ENCODE results near the gene ZNF85. TPM values are rescaled to one million over a fixed set of nuclear protein-coding genes. Genes with fewer than 3 reads are reported as not detected.
"Not testable (repeated sequence)": the region's sequence is repeated elsewhere in the genome, so short reads cannot be mapped to it uniquely, and the experiment has no call there.

ZNF85 gene
- polyA plus RNA-seq, 4 donors: 0.81 to 10.9 (median 2.9) TPM; not detected in 1

DNA sequence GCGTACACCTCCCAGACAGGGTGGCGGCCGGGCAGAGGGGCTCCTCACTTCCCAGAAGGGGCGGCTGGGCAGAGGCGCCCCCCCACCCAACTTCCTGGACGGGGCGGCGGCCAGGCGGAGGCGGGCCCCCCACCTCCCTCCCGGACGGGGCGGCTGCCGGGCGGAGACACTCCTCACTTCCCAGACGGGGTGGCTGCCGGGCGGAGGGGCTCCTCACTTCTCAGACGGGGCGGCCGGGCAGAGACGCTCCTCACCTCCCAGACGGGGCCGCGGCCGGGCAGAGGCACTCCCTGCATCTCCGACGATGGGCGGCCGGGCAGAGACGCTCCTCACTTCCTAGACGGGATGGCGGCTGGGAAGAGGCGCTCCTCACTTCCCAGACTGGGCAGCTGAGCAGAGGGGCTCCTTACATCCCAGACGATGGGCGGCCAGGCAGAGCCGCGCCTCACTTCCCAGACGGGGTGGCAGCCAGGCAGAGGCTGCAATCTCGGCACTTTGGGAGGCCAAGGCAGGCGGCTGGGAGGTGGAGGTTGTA lies 29.6 kb downstream of the ZNF85 start:
- peaks cover 0 to 12% of the 10 kb centered on the region in 2 donors for H3K9me3 ChIP-seq (ENCODE audit: control insufficient read depth in 2 of 2, insufficient read depth in 1 of 2, low read depth in 1 of 2, low read length in 1 of 2)
- H3K4me1 ChIP-seq (ENCODE audit: control insufficient read depth in 3 of 3, insufficient read depth in 2 of 3, low read depth in 1 of 3, low read length in 2 of 3); H3K27me3 ChIP-seq (ENCODE audit: control insufficient read depth in 3 of 3, insufficient read depth in 3 of 3, low read length in 3 of 3); H3K27ac ChIP-seq (ENCODE audit: low read depth in 1 of 3, low read length in 2 of 3); H3K36me3 ChIP-seq (ENCODE audit: control insufficient read depth in 3 of 3, insufficient read depth in 2 of 3, low read depth in 1 of 3, low read length in 3 of 3); H3K4me3 ChIP-seq (ENCODE audit: low read depth in 1 of 3, low read length in 3 of 3); FAIRE-seq; DNase-seq: not testable (repeated sequence)
- WGBS, 3 donors: 88 to 93% (median 89%) methylated on average over 14 to 41 of the region's 41 CpGs

- DNase-seq (no peak), FAIRE-seq (no peak)
- Histone ChIP-seq H3K36me3 (ENCODE audit: control insufficient read depth in 3 of 3, insufficient read depth in 2 of 3, low read depth in 1 of 3, low read length in 3 of 3) (no peaks in the 10 kb centered on the region), H3K4me3 (ENCODE audit: low read depth in 1 of 3, low read length in 3 of 3) (no peak overlapping the region), H3K27ac (ENCODE audit: low read depth in 1 of 3, low read length in 2 of 3) (no peak overlapping the region), H3K9me3 (ENCODE audit: control insufficient read depth in 2 of 2, insufficient read depth in 1 of 2, low read depth in 1 of 2, low read length in 1 of 2) (peaks cover 2 to 8% of the 10 kb centered on the region in 2 donors), H3K27me3 (ENCODE audit: control insufficient read depth in 3 of 3, insufficient read depth in 3 of 3, low read length in 3 of 3) (no peaks in the 10 kb centered on the region), H3K4me1 (ENCODE audit: control insufficient read depth in 3 of 3, insufficient read depth in 2 of 3, low read depth in 1 of 3, low read length in 2 of 3) (no peaks in the 10 kb centered on the region)
- WGBS, 3 donors: 38 to 61% (median 58%) methylated on average over 4 of the region's 4 CpGs
Measured at GRCh38 chr19:20964798-20965197, 41.7 kb downstream of the ZNF85 start.

GRCh38 chr19:20968092-20968491 lies 45.0 kb downstream of the ZNF85 start:
- H3K4me3 ChIP-seq (ENCODE audit: low read depth in 1 of 3, low read length in 3 of 3): no peak overlapping the region
- H3K9me3 ChIP-seq (ENCODE audit: control insufficient read depth in 2 of 2, insufficient read depth in 1 of 2, low read depth in 1 of 2, low read length in 1 of 2): peaks cover 0 to under 1% of the 10 kb centered on the region in 2 donors
- WGBS, 3 donors: 89 to 100% (median 91%) methylated on average over 1 of the region's 1 CpG
- H3K36me3 ChIP-seq (ENCODE audit: control insufficient read depth in 3 of 3, insufficient read depth in 2 of 3, low read depth in 1 of 3, low read length in 3 of 3): no peaks in the 10 kb centered on the region
- H3K27ac ChIP-seq (ENCODE audit: low read depth in 1 of 3, low read length in 2 of 3): no peak overlapping the region
- H3K4me1 ChIP-seq (ENCODE audit: control insufficient read depth in 3 of 3, insufficient read depth in 2 of 3, low read depth in 1 of 3, low read length in 2 of 3): no peaks in the 10 kb centered on the region
- FAIRE-seq (no peak), DNase-seq (no peak)
- H3K27me3 ChIP-seq (ENCODE audit: control insufficient read depth in 3 of 3, insufficient read depth in 3 of 3, low read length in 3 of 3): no peaks in the 10 kb centered on the region

- Histone ChIP-seq H3K4me3 (ENCODE audit: low read depth in 1 of 3, low read length in 3 of 3) (no peak overlapping the region), H3K27ac (ENCODE audit: low read depth in 1 of 3, low read length in 2 of 3) (no peak overlapping the region), H3K4me1 (ENCODE audit: control insufficient read depth in 3 of 3, insufficient read depth in 2 of 3, low read depth in 1 of 3, low read length in 2 of 3) (no peaks in the 10 kb centered on the region), H3K9me3 (ENCODE audit: control insufficient read depth in 2 of 2, insufficient read depth in 1 of 2, low read depth in 1 of 2, low read length in 1 of 2) (no peaks in the 10 kb centered on the region), H3K36me3 (ENCODE audit: control insufficient read depth in 3 of 3, insufficient read depth in 2 of 3, low read depth in 1 of 3, low read length in 3 of 3) (no peaks in the 10 kb centered on the region), H3K27me3 (ENCODE audit: control insufficient read depth in 3 of 3, insufficient read depth in 3 of 3, low read length in 3 of 3) (no peaks in the 10 kb centered on the region)
- 79 to 87% (median 83%) methylated on average over 3 of the region's 3 CpGs for WGBS, 3 donors
- FAIRE-seq (no peak), DNase-seq (no peak)
Measured at GRCh38 chr19:20969498-20969897, 46.4 kb downstream of the ZNF85 start.

DNA sequence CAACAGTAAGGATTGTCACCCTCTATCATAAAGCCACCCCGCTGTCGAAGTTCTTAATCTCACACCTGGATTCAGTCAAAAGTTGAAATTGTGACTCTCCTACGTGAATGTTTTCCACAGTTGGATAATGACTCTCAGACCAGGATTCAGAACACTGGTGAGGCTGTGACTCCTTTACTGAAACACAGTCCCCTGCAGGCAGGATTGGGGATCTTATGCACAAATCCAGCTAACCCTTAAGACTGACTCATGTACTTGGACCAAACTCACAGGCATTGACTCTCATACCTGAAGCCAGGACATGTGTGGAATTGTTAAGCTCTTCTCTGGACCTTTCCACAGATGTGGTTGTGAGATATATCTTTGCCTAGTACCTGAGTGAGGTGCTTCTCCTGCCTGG lies 46.8 kb downstream of the ZNF85 start:
- Histone ChIP-seq H3K27me3 (ENCODE audit: control insufficient read depth in 3 of 3, insufficient read depth in 3 of 3, low read length in 3 of 3) (no peaks in the 10 kb centered on the region), H3K4me1 (ENCODE audit: control insufficient read depth in 3 of 3, insufficient read depth in 2 of 3, low read depth in 1 of 3, low read length in 2 of 3) (no peaks in the 10 kb centered on the region), H3K4me3 (ENCODE audit: low read depth in 1 of 3, low read length in 3 of 3) (no peak overlapping the region), H3K9me3 (ENCODE audit: control insufficient read depth in 2 of 2, insufficient read depth in 1 of 2, low read depth in 1 of 2, low read length in 1 of 2) (no peaks in the 10 kb centered on the region), H3K36me3 (ENCODE audit: control insufficient read depth in 3 of 3, insufficient read depth in 2 of 3, low read depth in 1 of 3, low read length in 3 of 3) (no peaks in the 10 kb centered on the region), H3K27ac (ENCODE audit: low read depth in 1 of 3, low read length in 2 of 3) (no peak overlapping the region)
- DNase-seq: no peak
- FAIRE-seq: no peak
- whole genome bisulfite sequencing, 3 donors: 63 to 91% (median 84%) methylated on average over 3 of the region's 3 CpGs

GRCh38 chr19:20992788-20993187 lies 69.7 kb downstream of the ZNF85 start:
- WGBS, 3 donors: 93 to 100% (median 95%) methylated on average over 2 of the region's 2 CpGs
- H3K4me1 ChIP-seq (ENCODE audit: control insufficient read depth in 3 of 3, insufficient read depth in 2 of 3, low read depth in 1 of 3, low read length in 2 of 3); FAIRE-seq; H3K27me3 ChIP-seq (ENCODE audit: control insufficient read depth in 3 of 3, insufficient read depth in 3 of 3, low read length in 3 of 3); H3K4me3 ChIP-seq (ENCODE audit: low read depth in 1 of 3, low read length in 3 of 3); DNase-seq; H3K36me3 ChIP-seq (ENCODE audit: control insufficient read depth in 3 of 3, insufficient read depth in 2 of 3, low read depth in 1 of 3, low read length in 3 of 3); H3K9me3 ChIP-seq (ENCODE audit: control insufficient read depth in 2 of 2, insufficient read depth in 1 of 2, low read depth in 1 of 2, low read length in 1 of 2); H3K27ac ChIP-seq (ENCODE audit: low read depth in 1 of 3, low read length in 2 of 3): not testable (repeated sequence)

- no peaks in the 10 kb centered on the region for H3K27me3 ChIP-seq (ENCODE audit: control insufficient read depth in 3 of 3, insufficient read depth in 3 of 3, low read length in 3 of 3)
- H3K9me3 ChIP-seq (ENCODE audit: control insufficient read depth in 2 of 2, insufficient read depth in 1 of 2, low read depth in 1 of 2, low read length in 1 of 2): no peaks in the 10 kb centered on the region
- H3K4me1 ChIP-seq (ENCODE audit: control insufficient read depth in 3 of 3, insufficient read depth in 2 of 3, low read depth in 1 of 3, low read length in 2 of 3): no peaks in the 10 kb centered on the region
- H3K27ac ChIP-seq (ENCODE audit: low read depth in 1 of 3, low read length in 2 of 3): no peak overlapping the region
- FAIRE-seq (no peak), DNase-seq (peak; percentile 36 to 95)
- no peaks in the 10 kb centered on the region for H3K36me3 ChIP-seq (ENCODE audit: control insufficient read depth in 3 of 3, insufficient read depth in 2 of 3, low read depth in 1 of 3, low read length in 3 of 3)
- peak overlapping the region in 1 of 3 donors; percentile 52 for H3K4me3 ChIP-seq (ENCODE audit: low read depth in 1 of 3, low read length in 3 of 3)
- 3 to 19% (median 18%) methylated on average over 29 of the region's 29 CpGs for WGBS, 3 donors
Measured at GRCh38 chr19:20999731-21000352, 76.8 kb downstream of the ZNF85 start.
